Activated gamma-delta T cell treated with anti-CD3 and anti-CD28 coated beads, Interleukin-2, amount 50 U/mL, for 16 hours (primary cell): ENCODE results near the gene RBBP7.

Experiments
- DNase-seq: peaks from one replicate; pipeline ENCODE4 v3.0.0-alpha.2; 2020; ENCODE audit warnings: low read depth

RBBP7 gene

GRCh38 chrX:16825264-16826035 lies 44.7 kb downstream of the RBBP7 start:
- no peak for DNase-seq

- no peak for DNase-seq
Measured at GRCh38 chrX:16822723-16823122, 47.4 kb downstream of the RBBP7 start.

GRCh38 chrX:16819634-16820033 lies 50.5 kb downstream of the RBBP7 start:
- no peak for DNase-seq

- no peak for DNase-seq
Measured at GRCh38 chrX:16814597-16814996, 55.6 kb downstream of the RBBP7 start.

GRCh38 chrX:16807976-16808542 lies 62.1 kb downstream of the RBBP7 start:
- no peak for DNase-seq

GRCh38 chrX:16807548-16807947 lies 62.6 kb downstream of the RBBP7 start:
- no peak for DNase-seq

GRCh38 chrX:16804923-16805464 lies 65.2 kb downstream of the RBBP7 start:
- DNase-seq = no peak

- no peak for DNase-seq
Measured at GRCh38 chrX:16797841-16798240, 72.3 kb downstream of the RBBP7 start.

GRCh38 chrX:16797358-16797757 lies 72.8 kb downstream of the RBBP7 start:
- no peak for DNase-seq

- no peak for DNase-seq
Measured at GRCh38 chrX:16796298-16796697, 73.9 kb downstream of the RBBP7 start.
